Adipose tissue (tissue), 3 donors: ENCODE measurements around the gene RHCG. TPM values are rescaled to one million over a fixed set of nuclear protein-coding genes. Genes with fewer than 3 reads are reported as not detected.

Experiments
- H3K27ac ChIP-seq: one replicate; pipeline ENCODE4 v1.5.1; 2013; ENCODE audit warnings: low read depth, low read length
- WGBS, 3 donors: extraction: QIAGEN DNeasy Blood & Tissue Kit; methylation state at CpG; one replicate each; pipeline ENCODE4 v1.1.7; 2013; 5-methylcytosine and 5-hydroxymethylcytosine counted together
- polyA plus RNA-seq, 3 donors: library from polyadenylated mRNA; stranded (reverse); fragments of 200-250 nt; gene quantifications; one replicate each; pipeline ENCODE4 v1.2.3, GENCODE V29; 2013
- donor health status: healthy with polysubstance abuse.
- donor health status: Bipolar disorder and iron deficiency.
- donor health status: healthy.

RHCG gene
- polyA plus RNA-seq, 3 donors, result 0.56 to 5.3 (median 0.61) TPM

- WGBS, 3 donors, result 67 to 71% (median 69%) methylated on average over 8 of the region's 8 CpGs
- no peak overlapping the region for H3K27ac ChIP-seq
These were observed 44.0 kb downstream of the RHCG start for GRCh38 chr15:89452330-89452836.

GRCh38 chr15:89451846-89452245 is 44.5 kb downstream of the RHCG start:
- 41 to 82% (median 77%) methylated on average over 1 of the region's 1 CpG for WGBS, 3 donors
- H3K27ac ChIP-seq, result no peak overlapping the region

DNA sequence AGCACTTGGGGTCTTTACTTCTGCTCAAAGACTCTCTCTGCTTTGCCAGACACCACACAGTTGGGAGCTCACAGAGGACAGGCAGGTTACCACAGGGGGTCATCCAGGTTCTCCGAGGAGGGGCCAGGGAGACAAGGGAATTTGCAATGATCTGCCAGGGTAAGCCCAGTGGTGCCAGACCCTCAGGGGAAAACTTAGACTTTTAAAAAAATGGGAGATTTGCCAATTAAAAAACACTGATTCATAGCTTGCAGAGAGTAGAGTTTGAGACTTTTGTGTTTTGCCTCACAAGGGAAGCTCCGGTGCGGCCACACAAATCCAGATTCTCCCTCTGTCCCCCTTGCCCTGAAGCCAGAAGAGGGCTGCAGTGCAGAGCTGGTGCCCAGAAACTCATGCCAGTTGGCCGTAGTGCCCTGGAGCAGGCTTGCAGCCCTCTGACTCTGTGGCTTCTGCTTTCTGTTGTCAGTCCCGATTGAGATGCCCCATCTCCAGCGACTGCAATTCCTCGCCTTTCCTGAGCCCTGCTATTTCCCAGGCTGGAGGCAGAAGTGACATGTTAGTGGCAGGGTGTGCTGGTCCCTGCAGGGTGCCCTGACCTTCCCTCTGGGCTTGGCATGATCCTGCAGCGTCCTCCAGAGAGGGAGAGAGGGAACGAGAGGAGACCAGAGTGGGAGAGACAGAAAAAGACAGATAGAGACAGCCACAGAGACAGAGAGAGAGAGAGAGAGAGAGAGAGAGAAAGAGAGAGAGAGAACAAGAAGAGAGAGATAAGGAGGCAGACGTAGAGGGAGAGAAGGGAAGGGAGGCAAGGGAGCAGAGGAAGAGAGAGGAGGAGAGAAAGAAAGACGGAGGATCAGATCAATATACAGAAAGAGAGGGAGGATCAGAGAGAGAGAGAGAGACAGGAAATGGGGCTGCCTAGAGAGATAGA is 46.0 kb downstream of the RHCG start:
- WGBS, 3 donors, result 17 to 48% (median 27%) methylated on average over 11 of the region's 11 CpGs
- no peak overlapping the region for H3K27ac ChIP-seq

DNA sequence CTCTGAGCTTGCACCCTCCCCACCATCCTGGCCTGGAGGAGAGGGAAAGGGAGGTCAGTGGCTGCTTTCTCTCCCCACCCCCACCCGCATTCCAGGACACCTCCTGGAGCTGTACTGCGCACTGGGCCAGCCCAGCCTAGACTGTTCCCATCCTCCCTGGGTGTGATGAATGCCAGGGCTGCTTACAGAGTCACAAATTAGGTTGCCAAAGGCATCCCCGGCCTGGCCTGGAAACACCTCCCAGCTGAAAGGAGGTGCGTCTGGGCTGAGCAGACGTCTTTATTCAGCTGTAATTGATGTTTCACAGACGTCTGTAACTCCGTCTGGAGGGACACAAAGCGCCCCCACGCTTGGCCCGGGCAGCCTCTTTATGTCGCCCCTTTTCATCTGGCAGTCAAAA is 47.6 kb downstream of the RHCG start:
- WGBS, 3 donors, result 9 to 54% (median 12%) methylated on average over 11 of the region's 11 CpGs
- no peak overlapping the region for H3K27ac ChIP-seq

DNA sequence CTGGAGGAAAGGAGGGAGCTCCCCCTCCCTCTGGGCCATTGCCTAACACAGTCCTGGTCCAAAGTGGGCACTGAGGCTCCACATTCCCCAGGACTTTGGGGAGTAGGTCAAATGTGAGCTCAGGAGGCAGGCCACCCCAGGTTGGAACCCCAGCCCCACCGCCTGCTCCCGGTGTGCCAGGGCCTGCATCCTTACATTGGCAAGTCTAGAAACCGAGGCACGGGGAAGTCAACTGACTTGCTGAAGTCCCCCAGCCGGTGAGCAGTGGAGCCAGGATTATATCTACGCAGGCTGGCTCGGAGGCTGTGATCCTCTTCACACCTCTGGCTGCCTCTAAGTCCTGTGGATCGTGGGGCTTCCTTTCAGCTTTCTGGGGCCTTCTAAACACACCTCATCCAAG is 48.7 kb downstream of the RHCG start:
- 77 to 93% (median 88%) methylated on average over 8 of the region's 8 CpGs for WGBS, 3 donors
- H3K27ac ChIP-seq, result no peak overlapping the region

- WGBS, 3 donors, result 65 to 76% (median 74%) methylated on average over 9 of the region's 9 CpGs
- H3K27ac ChIP-seq, result no peak overlapping the region
These were observed 50.0 kb downstream of the RHCG start for GRCh38 chr15:89446255-89446891.

DNA sequence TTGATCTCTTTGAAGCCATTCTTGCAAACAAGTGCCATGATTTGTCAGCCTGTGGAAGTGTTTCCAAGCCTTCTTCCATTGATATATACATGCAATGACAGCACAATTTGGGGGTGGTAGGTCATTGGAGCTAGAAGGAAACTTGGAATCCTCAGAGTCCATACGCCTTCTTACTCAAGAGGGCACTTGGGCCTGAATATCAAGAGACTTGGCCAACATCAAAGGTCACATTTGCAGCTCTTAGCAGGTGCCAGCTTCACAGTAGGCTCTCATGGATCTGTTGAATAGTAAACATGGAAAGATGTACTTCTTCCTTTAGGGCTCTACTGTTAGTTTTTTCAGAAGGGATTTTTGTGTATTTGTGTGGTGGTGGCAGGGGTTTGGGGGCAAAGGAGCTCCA is 50.9 kb downstream of the RHCG start:
- whole genome bisulfite sequencing, 3 donors, result 43 to 87% (median 83%) methylated on average over 1 of the region's 1 CpG
- no peak overlapping the region for H3K27ac ChIP-seq

- 38 to 67% (median 44%) methylated on average over 17 of the region's 17 CpGs for WGBS, 3 donors
These were observed 51.9 kb downstream of the RHCG start for GRCh38 chr15:89444241-89445225.

GRCh38 chr15:89443581-89443980 is 52.8 kb downstream of the RHCG start:
- 42 to 63% (median 54%) methylated on average over 3 of the region's 3 CpGs for WGBS, 3 donors
- no peak overlapping the region for H3K27ac ChIP-seq

More at GRCh38 chr15:89444241-89445225, 51.9 kb downstream of the RHCG start:
- H3K27ac ChIP-seq, result no peak overlapping the region

DNA sequence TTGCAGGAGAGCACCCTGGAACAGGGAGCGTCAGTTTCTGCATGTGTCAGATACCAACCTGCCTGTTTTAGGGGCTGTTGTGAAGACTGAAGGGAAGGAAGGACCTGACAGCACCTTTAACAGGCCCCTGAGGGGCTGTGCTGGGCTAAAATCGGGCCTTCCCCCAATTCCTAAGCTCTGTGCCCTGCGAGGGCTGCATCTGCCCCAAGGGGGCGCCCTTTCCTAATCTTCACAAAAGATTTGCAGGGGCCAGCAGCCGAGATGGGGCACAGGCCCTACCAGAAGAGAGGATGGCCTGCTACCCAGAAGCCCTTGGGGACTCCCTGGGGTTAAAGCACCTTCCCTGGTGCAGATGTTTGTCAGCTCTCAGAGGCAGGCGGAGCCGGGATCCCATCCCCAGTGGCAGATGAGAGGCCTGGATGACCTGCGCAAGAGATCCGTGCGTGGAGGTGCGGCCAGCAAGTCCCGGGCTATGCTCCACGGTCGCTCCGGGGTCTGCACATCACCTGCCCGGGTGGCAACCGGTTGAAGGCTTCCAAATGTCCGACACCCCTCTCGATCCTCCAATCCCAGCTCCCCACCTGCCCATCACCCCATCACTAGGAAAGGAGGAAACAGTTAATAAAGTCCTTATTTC is 53.6 kb downstream of the RHCG start:
- 56 to 62% (median 59%) methylated on average over 19 of the region's 19 CpGs for WGBS, 3 donors
- H3K27ac ChIP-seq, result no peak overlapping the region

- WGBS, 3 donors, result 81 to 93% (median 92%) methylated on average over 10 of the region's 10 CpGs
- H3K27ac ChIP-seq, result no peak overlapping the region
These were observed 54.2 kb downstream of the RHCG start for GRCh38 chr15:89442155-89442554.

GRCh38 chr15:89441295-89441812 is 55.0 kb downstream of the RHCG start:
- 35 to 77% (median 45%) methylated on average over 3 of the region's 3 CpGs for WGBS, 3 donors
- H3K27ac ChIP-seq, result no peak overlapping the region

- 82 to 90% (median 84%) methylated on average over 9 of the region's 9 CpGs for WGBS, 3 donors
- H3K27ac ChIP-seq, result no peak overlapping the region
These were observed 56.6 kb downstream of the RHCG start for GRCh38 chr15:89439764-89440163.

GRCh38 chr15:89436560-89437311 is 59.6 kb downstream of the RHCG start:
- WGBS, 3 donors, result 43 to 55% (median 45%) methylated on average over 6 to 7 of the region's 7 CpGs
- H3K27ac ChIP-seq, result no peak overlapping the region

DNA sequence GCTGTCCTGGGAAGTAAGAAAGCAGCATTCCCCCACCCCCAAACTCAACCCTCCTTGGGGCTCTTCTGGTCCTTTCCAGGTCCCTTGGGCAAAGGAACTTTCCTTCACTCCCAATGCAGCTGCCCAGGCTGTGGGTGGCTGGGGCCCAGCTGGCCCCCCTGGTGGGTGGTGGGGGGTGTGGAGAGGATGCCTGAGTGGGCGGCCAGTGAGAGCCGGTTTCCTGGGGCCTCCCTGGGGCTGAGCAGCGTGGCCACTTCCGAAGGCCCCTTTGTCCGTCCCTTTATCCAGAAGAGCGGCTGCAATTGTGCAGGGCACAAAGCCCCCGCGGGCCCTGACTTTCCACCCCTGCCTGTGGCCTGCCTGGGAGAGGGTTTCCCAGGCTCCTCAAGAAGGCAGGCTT is 61.0 kb downstream of the RHCG start:
- 74 to 86% (median 75%) methylated on average over 8 of the region's 8 CpGs for WGBS, 3 donors

GRCh38 chr15:89433686-89434085 is 62.7 kb downstream of the RHCG start:
- H3K27ac ChIP-seq, result no peak overlapping the region
- WGBS, 3 donors, result 58 to 81% (median 67%) methylated on average over 2 of the region's 2 CpGs

More for the DNA sequence above, 61.0 kb downstream of the RHCG start:
- H3K27ac ChIP-seq, result no peak overlapping the region
